Fibroblast of skin of back (primary cell): ENCODE measurements around the gene ARRDC2. TPM values are rescaled to one million over a fixed set of nuclear protein-coding genes. Genes with fewer than 3 reads are reported as not detected.
"Not testable (repeated sequence)": the region's sequence is repeated elsewhere in the genome, so short reads cannot be mapped to it uniquely, and the experiment has no call there.

Source experiments
- DNase-seq: peaks from one replicate; pipeline ENCODE4 v3.0.0-alpha.2; 2013
- polyA plus RNA-seq, 2 experiments: library from polyadenylated mRNA; unstranded; fragments of 120-200 nt; gene quantifications; one replicate each; pipeline ENCODE4 v1.2.1, GENCODE V29; 2013; ENCODE audit not compliant: insufficient read length in 2 of 2

The ARRDC2 gene
- 11.3 TPM for polyA plus RNA-seq (2013, experiment 1 of 2; ENCODE audit: insufficient read length)
- 6.5 TPM for polyA plus RNA-seq (2013, experiment 2 of 2; ENCODE audit: insufficient read length)

DNA sequence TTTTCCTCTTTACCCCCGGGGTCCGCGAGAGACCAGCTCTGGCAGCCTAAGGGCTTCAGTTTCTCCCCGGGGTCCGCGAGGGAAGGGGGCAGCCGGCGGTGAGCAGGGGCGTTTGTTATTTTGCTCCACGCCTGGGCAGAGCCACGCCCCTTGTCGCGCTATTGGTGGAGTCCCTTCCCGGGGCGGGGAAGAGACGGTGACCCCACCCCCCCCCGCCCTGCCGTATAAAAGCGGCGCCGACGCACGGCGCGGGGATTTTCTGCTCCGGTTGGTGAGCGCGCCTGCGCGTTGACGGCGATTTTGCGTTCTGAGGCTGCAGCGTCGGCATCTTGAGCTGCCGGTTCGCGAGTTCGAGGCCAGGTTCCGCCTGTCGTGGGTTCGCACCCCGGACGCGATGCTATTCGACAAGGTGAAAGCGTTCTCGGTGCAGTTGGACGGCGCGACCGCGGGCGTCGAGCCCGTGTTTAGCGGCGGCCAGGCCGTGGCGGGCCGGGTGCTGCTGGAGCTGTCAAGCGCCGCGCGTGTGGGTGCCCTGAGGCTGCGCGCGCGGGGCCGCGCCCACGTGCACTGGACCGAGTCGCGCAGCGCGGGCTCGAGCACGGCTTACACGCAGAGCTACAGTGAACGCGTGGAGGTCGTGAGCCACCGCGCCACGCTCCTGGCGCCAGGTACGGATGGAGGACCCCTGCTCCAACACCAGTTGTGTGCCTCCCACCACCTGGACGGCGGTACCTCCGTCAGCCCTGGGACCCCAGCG lies at the start of gene ARRDC2:
Gene ARRDC2, plus strand, starts transcription at position 254 of the 757 bp plus-strand sequence. Its CDS starts 141 bp downstream, at position 395.
- DNase-seq: peak; percentile 90

DNA sequence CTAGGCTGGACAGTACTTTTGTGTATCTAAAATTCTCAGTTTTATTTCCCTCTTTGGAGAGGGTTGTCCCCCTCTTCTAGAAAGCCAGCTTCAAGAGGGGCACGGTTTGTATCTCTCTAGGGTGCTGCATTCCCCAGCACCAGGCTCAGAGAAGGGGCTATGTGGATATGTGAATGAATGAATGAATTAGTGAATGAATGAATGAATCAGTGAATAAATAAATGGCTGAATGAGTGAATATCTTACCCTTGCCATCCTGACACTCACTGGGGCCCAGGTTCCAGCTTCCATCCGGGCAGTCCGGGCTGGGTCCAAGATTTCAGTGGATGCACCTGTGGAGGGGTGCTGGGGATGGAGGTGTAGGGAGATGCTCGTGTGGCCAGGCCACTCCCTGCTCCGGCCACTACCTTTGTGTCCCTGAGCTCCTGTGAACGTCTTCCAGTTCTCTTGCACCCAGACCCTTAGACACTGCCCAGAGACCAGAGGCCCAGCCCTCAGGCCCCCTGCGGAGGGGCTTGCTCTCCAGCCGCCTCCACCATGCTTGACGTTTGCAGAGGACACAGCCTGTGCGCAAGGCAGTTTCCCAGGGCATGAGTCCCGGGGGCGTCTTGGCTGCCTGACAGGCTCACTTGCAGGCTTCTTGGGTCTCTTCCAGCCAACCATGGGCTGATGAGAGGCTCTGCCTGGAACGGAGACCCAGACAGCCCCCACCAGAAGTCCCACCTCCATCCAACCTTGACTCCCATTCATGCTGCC lies 43.9 kb upstream of the ARRDC2 start:
- no peak for DNase-seq

DNA sequence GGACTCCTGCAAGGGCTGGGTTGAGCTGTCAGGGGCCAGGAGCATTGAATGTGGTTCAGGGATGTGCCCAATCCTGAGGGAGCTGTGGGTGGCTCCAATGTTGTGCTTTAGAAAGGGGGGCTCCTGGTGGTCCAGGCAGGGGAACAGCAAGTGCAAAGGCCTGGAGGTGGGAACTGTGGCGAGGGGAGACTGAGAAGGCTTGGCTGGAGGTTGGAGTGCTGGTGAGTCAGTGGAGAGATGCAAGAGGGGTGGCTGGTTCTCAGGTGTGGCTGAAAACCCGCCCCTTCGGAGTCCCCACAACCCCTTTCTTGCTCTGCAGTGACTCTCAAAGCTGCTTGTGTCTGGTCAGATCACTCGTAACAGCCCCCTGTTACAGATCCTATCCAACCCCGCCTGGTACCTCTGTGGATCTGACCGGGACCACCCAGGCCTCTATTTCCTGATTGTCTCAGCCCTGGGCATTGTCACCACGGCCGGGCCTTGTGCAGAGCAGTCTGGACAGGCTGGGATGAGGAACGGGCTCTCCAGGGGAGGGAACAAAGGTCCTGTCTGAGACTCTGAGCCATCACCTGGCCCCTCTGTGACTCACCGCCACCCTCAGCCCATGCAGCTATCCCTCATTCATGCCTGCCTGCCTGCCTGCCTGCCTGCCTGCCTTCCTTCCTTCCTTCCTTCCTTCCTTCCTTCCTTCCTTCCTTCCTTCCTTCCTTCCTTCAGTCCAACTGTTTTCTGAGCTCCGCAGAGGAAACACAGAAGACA lies 42.4 kb upstream of the ARRDC2 start:
- DNase-seq: no peak

DNA sequence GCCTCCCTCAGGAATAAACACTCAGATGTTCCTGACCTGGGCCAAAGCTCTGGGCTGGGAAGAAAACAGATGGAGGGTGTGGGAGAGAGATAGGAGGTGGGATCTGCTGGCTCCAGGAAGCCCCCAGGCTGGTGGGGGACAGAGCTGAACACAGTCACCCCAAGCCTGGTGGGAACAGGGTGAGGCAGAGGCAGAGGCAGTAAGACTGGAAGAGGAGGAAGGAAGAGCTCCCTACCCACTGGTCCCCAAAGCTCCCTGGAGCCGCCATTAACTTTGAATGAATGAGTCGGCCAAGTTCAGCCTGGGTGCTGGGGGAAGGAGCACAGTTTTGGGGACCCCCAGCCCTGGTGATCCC lies 41.9 kb upstream of the ARRDC2 start:
- no peak for DNase-seq

DNA sequence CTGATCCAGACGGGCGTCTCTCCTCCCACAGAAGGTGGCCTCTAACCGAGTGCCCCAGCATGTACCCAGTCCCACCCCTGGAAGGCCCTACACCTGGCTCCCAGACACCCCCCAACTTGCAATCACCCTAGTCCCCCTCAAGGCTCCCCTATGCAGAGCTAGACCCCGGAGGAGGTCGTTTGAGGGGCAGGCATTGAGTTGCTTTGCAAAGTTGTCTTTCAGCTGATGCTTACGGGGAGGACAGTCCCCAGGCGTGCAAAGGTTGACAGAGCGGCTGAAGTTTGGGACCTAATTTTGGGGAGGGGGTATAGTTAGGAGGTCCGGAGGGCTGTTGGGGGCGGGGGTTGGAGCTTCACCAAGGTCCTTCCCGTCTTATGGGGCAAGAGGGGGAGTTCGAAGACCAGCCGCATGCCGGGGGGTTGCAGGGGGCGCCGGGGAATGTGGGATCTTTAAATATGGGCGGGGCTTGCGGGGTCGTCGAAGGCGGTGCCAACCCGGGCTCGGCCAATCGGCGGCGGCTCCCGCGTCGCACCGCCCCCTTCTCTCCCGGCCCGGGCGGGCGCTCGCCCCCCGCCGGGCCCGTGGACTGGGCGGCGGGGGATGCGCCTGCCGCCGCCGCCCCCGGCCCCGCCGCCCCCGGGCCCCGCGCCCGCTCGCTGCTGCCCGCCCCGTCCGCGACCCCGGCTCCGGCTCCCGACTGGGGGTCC lies 41.3 kb upstream of the ARRDC2 start, which contains the start of gene KCNN1:
Gene KCNN1, plus strand, starts transcription at position 558 of the 707 bp plus-strand sequence. CDS start 6,782 bp downstream, outside the sequence.
- no peak for DNase-seq

DNA sequence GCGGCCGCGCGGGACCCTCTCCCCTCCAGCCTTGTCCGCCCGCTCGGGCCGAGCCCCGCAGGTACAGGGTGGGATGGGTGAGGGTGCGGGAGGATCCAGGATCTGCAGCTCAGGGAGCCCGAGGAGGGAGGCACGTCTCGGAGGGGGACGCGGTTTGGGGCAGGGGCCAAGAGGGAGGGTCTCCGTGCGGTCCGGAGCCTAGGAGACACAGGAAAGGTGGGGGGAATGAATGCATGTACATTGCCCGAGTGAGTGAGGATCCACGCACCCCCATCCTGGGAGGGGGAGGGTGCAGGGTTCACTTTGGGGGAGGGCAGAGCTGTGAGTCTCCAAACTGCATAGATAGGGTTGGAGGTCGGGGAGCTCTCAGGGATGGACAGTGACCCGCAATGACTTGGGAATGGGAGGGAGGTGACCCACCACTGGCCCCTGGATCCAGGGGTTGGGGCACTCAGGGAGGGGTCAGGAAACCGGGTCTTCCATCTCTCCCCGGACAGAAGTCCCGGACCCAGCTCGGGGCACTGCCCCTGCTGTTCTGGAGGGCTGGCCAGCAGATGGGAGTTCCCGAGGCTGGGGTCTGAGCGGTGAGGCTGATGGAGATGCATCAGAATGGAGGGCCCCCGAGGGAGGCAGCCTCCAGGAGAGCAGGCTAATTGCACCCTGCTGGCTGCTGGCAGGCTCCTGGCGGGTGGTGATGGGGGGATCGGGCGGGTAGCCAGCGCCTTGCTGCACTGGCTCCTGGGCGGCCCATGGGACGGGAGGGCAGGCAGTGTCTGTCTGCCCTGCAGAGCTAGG lies 40.5 kb upstream of the ARRDC2 start:
- DNase-seq: no peak

DNA sequence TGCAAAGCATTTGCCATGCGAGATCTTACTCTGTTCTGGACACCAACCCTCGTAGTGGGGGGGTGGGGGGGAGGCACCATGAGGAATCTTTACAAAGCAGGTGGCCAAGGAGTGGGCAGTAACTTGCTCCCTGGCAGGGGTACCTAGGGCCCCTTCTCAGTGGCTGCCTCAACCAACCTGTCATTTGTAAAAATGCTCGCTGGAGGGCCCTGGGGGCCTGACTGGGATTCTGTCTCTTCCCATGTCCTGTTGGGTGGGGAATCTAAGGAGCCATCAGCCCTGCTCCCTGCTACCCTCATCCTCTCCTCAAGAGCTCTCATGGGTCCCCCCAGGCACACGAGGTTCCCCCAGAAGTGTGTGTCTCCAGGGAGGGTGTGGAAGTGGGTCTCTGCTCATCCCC lies 39.6 kb upstream of the ARRDC2 start:
- no peak for DNase-seq

DNA sequence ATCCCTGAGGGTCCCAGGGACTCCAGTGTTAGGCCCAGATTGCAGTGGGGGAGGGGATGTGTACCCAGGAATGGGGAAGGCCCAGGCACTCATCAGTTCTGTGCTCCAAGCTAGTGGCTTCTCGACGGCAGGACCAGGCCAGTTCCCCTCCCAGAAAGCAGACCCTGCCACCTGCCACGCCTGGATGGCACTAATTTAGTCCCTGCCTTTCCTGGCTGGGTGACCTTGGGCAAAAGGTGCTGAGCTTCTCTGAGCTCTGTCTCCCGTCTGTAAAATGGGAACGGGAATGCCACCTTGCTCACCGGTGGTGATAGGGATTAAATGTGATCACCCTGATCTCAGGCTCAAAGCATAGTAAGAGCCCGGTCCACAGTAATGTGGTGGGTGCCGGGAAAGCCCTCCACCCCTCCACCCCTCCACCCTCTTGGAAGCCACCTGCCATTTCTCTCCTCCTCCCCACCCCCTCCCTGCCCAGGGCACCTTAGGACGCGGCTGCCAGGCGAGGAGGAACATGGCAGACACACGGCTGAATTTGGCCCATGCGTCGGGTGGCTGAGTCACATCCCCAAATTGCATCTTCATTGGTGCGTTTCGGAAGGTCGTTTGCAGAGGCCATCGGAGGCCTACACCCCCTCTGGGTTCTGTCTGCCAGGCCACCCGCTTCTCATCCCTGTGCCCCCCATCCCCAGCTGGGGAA lies 38.7 kb upstream of the ARRDC2 start:
- no peak for DNase-seq

DNA sequence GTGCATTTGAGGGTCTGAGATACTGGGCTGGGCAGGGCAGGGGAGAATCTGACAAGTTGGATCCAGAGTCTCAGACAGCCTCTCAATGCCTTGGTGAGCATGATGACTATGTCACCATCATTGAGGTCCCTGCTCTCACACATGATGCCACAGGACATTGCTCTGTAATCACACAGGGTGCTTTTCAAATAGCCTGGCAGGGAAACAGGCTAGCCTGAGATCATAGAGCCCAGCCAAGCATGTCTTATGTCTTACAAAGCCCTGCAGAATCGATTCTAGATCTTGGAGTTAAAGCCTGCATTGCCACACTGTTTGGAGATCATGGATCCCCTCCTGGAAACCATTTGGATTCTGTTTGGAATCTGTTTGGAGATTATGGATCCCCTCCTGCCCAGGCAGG lies 35.7 kb upstream of the ARRDC2 start:
- no peak for DNase-seq

DNA sequence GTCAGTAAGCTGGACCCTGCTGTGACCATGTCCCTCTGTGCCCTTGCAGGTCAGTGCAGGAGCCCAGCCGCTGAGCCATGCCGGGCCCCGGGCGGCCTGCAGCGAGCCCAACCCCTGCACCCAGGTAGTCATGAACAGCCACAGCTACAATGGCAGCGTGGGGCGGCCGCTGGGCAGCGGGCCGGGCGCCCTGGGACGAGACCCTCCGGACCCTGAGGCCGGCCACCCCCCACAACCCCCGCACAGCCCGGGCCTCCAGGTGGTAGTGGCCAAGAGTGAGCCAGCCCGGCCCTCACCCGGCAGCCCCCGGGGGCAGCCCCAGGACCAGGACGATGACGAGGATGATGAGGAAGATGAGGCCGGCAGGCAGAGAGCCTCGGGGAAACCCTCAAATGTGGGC lies 34.2 kb upstream of the ARRDC2 start:
- DNase-seq: no peak

DNA sequence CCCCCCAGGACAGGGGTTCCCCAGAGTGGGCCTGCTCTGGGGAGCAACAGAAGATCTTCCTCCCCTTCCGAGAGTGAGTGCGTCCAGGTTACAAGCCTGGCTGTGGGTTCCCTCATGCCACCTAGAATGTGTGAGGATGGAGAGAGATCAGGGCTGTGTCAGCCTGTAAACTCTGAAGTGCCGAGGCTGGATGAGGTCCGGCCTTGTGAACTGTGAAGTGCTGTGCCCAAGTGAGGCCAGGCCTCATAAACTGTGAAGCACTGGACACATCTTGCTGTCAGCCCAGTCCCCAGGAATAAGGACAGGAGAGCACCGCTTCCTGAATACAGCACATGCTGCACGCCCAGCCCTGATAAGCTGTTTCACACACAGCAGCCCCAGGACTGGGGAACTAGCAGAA lies 33.4 kb upstream of the ARRDC2 start:
- no peak for DNase-seq

DNA sequence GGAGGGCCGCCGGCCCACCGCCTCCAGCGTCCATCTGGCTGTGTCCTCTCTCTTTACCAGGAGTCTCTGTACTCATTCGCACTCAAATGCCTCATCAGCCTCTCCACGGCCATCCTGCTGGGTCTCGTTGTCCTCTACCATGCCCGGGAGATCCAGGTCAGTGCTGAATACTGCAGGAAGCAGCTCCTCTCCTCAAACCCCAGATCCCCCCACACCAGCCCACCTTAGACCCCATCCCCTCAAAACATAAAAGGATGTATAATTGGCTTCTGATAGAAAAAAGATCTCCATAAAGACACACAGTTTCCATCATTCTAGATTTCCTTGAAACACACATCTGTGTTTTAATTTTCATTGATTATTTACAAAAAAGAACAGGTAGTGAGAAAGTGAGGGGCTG lies 32.9 kb upstream of the ARRDC2 start:
- no peak for DNase-seq

DNA sequence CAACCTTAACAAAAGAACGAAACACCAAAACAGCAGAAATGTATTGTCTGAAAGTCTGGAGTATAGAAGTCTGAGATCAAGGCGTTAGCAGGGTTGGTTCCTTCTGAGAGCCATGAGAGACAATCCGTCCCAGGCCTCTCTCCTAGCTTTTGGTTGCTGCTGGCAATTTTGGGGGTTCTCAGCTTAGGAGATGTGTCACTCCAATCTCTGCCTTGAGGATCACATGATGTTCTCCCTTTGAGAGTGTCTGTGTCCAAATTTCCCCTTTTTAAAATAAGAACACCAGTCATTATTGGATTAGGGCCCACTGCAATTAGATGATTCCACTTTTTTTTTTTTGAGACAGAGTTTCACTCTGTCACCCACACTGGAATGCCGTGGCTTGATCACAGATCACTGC lies 30.9 kb upstream of the ARRDC2 start:
- no peak for DNase-seq

DNA sequence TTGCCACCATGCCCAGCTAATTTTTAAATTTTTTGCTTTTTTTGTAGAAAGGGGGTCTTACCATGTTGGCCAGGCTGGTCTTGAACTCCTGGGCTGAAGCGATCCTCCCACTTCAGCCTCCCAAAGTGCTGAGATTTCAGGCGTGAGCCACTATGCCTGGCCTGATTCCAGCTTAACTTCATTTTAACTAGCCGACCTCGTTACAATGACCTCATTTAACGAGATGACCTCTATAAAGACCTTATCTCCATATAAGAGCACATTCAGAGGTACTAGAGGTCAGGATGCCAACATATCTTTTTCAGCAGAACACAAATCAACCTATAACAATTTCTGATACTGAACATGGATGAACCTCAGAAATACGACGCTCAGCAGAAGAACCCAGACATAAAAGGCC lies 30.5 kb upstream of the ARRDC2 start:
- no peak for DNase-seq

DNA sequence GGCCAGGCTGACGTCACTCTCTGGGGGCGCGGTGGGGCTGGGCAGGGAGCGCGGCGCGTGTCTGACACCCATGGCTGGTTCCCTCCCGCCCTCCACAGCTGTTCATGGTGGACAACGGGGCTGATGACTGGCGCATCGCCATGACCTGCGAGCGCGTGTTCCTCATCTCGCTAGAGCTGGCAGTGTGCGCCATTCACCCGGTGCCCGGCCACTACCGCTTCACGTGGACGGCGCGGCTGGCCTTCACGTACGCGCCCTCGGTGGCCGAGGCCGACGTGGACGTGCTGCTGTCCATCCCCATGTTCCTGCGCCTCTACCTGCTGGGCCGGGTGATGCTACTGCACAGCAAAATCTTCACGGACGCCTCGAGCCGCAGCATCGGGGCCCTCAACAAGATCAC lies 26.4 kb upstream of the ARRDC2 start:
- no peak for DNase-seq

DNA sequence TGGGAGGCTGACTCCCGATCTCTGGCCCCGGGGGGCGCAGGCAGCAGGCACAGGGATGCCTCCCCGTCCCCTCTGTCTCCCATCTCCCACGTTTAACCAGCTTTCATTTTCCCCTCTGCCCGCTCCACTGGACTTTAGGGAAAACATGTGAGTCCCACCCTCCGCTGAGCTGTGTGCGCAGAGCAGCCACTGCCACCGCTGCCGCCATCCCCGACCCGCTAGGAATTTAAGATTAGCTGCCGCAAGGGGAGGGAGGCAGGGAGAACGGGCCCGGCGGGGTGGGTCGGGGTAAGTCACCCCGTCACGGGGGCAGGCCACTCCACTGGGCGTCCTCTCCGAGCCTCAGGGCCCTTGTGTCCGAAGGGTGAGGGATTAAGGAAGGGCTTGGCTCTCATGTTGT lies 25.5 kb upstream of the ARRDC2 start:
- no peak for DNase-seq

DNA sequence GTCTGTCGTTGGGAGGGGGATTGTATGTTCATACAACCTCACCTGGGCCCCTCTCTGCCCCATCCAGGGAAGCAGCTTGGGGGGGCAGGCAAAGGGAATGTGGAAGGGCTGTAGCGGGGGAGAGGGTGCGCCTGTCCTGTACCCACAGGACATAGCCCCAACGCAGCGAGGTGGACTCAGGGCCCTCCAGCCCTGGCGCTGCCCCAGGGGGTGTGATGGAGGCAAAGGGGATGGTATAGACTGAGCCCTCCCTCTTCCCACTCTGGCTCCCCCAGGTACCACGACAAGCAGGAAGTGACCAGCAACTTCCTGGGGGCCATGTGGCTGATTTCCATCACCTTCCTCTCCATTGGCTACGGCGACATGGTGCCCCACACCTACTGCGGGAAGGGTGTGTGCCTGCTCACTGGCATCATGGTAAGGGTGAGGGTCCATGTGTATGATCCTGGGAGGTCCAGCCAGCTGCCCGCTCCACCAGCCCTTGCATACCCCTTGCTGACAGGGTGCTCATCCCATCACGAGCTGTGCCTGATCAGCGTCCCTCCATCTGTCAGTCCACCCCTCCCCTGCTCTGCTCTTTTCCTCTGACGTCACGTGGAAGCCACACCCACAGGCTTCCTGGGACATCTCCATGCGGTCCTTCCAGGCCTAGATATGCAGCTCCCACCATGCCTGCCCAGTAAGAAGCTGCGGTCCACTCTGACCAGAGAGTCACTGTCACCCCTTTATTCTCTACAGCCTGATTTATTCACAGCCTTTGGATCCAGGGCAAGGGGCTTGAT lies 22.7 kb upstream of the ARRDC2 start:
- no peak for DNase-seq

DNA sequence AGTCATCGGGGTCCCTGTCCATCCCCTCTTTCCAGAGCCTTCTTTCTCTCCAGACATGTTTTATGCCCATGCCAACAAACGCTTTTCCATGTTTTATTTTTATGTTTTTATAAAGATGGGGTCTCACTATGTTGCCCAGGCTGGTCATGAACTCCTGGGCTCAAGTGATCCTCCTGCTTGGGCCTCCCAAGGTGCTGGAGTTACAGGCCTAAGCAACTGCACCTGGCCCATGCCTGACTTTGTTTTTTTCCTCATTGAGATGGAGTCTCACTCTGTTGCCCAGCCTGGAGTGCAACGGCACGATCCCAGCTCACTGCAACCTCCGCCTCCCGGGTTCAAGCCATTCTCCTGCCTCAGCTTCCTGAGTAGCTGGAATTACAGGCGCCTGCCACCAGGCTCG lies 21.4 kb upstream of the ARRDC2 start:
- not testable (repeated sequence) for DNase-seq

DNA sequence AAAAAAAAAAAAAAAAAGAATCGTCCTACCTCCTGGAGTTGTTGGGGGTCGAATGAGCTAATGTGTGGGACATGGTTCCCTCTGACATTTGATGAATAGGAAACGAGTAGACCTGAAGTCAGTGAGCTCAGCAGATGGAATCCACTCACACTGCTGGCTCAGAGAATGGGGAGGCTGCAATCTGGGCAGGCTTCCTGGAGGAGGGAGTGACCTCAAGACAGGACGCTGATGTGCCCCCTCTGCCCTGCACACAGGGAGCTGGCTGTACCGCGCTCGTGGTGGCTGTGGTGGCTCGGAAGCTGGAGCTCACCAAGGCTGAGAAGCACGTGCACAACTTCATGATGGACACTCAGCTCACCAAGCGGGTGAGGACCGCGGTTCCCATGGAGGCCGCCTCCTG lies 19.8 kb upstream of the ARRDC2 start:
- DNase-seq: no peak

DNA sequence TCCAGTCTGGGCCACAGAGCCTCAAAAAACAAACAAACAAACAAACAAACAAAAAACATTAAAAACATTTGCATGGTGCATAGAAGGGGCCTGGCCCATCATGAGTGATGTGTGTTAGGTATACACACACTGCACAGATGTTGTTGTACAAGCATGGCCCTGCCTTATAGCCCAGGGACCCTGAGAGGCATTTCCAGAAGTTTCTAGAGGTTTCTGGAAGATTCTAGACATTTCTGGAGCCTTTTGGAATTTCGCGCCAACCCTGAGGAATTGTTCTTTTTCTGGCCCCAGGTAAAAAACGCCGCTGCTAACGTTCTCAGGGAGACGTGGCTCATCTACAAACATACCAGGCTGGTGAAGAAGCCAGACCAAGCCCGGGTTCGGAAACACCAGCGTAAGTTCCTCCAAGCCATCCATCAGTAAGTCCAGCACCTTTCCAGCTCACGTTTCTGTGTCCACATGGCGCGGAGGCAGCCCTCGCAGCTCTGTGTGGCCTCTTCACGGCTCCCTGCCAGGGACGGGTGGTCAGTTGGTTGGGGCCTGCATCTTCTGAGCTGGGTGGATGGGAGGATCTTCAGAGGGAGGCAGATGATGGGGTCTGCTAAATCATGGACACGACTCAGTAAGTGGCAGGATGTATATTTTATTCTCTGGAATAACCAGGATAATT lies 18.4 kb upstream of the ARRDC2 start:
- no peak for DNase-seq
